Inflammatory macrophage treated with lipopolysaccharide for 1 hour (primary cell): ENCODE results near the gene MRPL36.

ENCODE experiments used
- DNase-seq, 2 donors: peaks; one replicate each; pipeline ENCODE4 v3.0.0-alpha.2; 2020 to 2022

Gene MRPL36

GRCh38 chr5:1762883-1763547 lies 36.6 kb downstream of the MRPL36 start:
- DNase-seq: no peak

- no peak for DNase-seq
Measured at GRCh38 chr5:1762121-1762882, 37.3 kb downstream of the MRPL36 start.

GRCh38 chr5:1761453-1761755 lies 38.2 kb downstream of the MRPL36 start:
- DNase-seq: no peak

GRCh38 chr5:1760656-1761452 lies 38.8 kb downstream of the MRPL36 start:
- DNase-seq: no peak

- no peak for DNase-seq
Measured at GRCh38 chr5:1760231-1760630, 39.4 kb downstream of the MRPL36 start.

- DNase-seq: no peak
Measured at GRCh38 chr5:1759378-1759970, 40.2 kb downstream of the MRPL36 start.

- DNase-seq: no peak
Measured at GRCh38 chr5:1758574-1758973, 41.1 kb downstream of the MRPL36 start.

- no peak for DNase-seq
Measured at GRCh38 chr5:1757511-1757910, 42.1 kb downstream of the MRPL36 start.

GRCh38 chr5:1756481-1756880 lies 43.2 kb downstream of the MRPL36 start:
- no peak for DNase-seq

GRCh38 chr5:1755321-1755949 lies 44.2 kb downstream of the MRPL36 start:
- DNase-seq: no peak

- DNase-seq: no peak
Measured at GRCh38 chr5:1754531-1755220, 45.0 kb downstream of the MRPL36 start.

- no peak for DNase-seq
Measured at GRCh38 chr5:1753490-1753889, 46.1 kb downstream of the MRPL36 start.

GRCh38 chr5:1752881-1753280 lies 46.8 kb downstream of the MRPL36 start:
- no peak for DNase-seq

- DNase-seq: no peak
Measured at GRCh38 chr5:1751864-1752822, 47.5 kb downstream of the MRPL36 start.

GRCh38 chr5:1751026-1751863 lies 48.4 kb downstream of the MRPL36 start:
- DNase-seq: no peak

- no peak for DNase-seq
Measured at GRCh38 chr5:1750469-1750868, 49.2 kb downstream of the MRPL36 start.

GRCh38 chr5:1749346-1750124 lies 50.1 kb downstream of the MRPL36 start:
- no peak for DNase-seq

GRCh38 chr5:1748845-1749244 lies 50.8 kb downstream of the MRPL36 start:
- no peak for DNase-seq
